T-cell (primary cell): Measurements from ENCODE around the gene B3GALNT2. TPM values are rescaled to one million over a fixed set of nuclear protein-coding genes. Genes with fewer than 3 reads are reported as not detected.

ENCODE experiments used
- ATAC-seq, 4 experiments: fragments of 200-7000 bp in 3 of 4; fragments of 150-1000 bp in 1 of 4; cut with Tn5 transposase; replicated peaks in 1 of 4; 1 replicate in 3 of 4; 2 replicates in 1 of 4; pipeline ENCODE4 v1.10.0; 2021; ENCODE audit warnings: moderate library complexity in 3 of 4, mild to moderate bottlenecking in 2 of 4, moderate number of reproducible peaks in 1 of 4
- CTCF ChIA-PET, 2 donors: fragments of 300-600 bp; sonication (Branson Sonifier 250); formaldehyde crosslinking; loops; one replicate each; lab custom pipeline; 2022; ENCODE audit warnings: antibody characterized with exemption in 2 of 2; lab: Charles Lee
- POLR2A ChIA-PET, 2 donors: fragments of 300-600 bp; sonication (Branson Sonifier 250); formaldehyde crosslinking; loops; one replicate each; lab custom pipeline; 2022; ENCODE audit warnings: antibody characterized with exemption in 2 of 2; lab: Charles Lee
- DNase-seq, 35 experiments: peaks; one replicate each; pipeline versions ENCODE4 v3.0.0 to v3.0.0-alpha.2; 2013 to 2023
- H3K27ac ChIP-seq: one replicate; pipeline ENCODE4 v1.5.1; 2013; ENCODE audit warnings: low read length
- H3K27me3 ChIP-seq, 2 experiments: replicated peaks in 1 of 2; 1 replicate in 1 of 2; 2 replicates in 1 of 2; pipeline versions ENCODE4 v1.6.1 to v1.7.0; 2013; ENCODE audit warnings: low read length in 1 of 2, mixed read lengths in 1 of 2; ENCODE audit not compliant: control insufficient read depth in 2 of 2, insufficient read depth in 2 of 2; ENCODE audit errors: extremely low read depth in 1 of 2
- H3K36me3 ChIP-seq, 2 donors: 1 replicate in 1 of 2; 2 replicates in 1 of 2; pipeline versions ENCODE4 v1.6.1 to v1.7.0; 2013; ENCODE audit warnings: low read length in 1 of 2; ENCODE audit not compliant: control insufficient read depth in 2 of 2, insufficient read depth in 1 of 2; ENCODE audit errors: extremely low read depth in 1 of 2
- H3K4me1 ChIP-seq, 2 experiments: 1 replicate in 1 of 2; 2 replicates in 1 of 2; pipeline versions ENCODE4 v1.6.1 to v1.7.0; 2013; ENCODE audit warnings: low read length in 2 of 2, mixed read lengths in 1 of 2; ENCODE audit not compliant: insufficient read depth in 2 of 2, control insufficient read depth in 1 of 2; ENCODE audit errors: extremely low read depth in 1 of 2
- H3K4me3 ChIP-seq, 2 donors: 1 replicate in 1 of 2; 2 replicates in 1 of 2; pipeline versions ENCODE4 v1.5.1 to v1.7.0; 2013; ENCODE audit warnings: mild to moderate bottlenecking in 2 of 2, low read length in 1 of 2, moderate library complexity in 1 of 2; ENCODE audit not compliant: control insufficient read depth in 1 of 2; ENCODE audit errors: extremely low read depth in 1 of 2
- H3K9me3 ChIP-seq: 2 replicates; pipeline ENCODE4 v1.7.0; 2013
- H3K27ac Mint-ChIP-seq, 2 donors: one replicate each; pipeline ENCODE4 v1.8.0; 2020 to 2021; ENCODE audit warnings: mild to moderate bottlenecking in 2 of 2, mixed read lengths in 2 of 2
- H3K27me3 Mint-ChIP-seq, 2 donors: one replicate each; pipeline ENCODE4 v1.8.0; 2021 to 2022; ENCODE audit warnings: mixed read lengths in 2 of 2
- H3K36me3 Mint-ChIP-seq: one replicate; pipeline ENCODE4 v1.8.0; 2021; ENCODE audit warnings: mixed read lengths
- H3K4me1 Mint-ChIP-seq, 3 donors: one replicate each; pipeline ENCODE4 v1.8.0; 2020 to 2022; ENCODE audit warnings: mixed read lengths in 3 of 3, mild to moderate bottlenecking in 1 of 3
- H3K4me3 Mint-ChIP-seq, 3 donors: one replicate each; pipeline ENCODE4 v1.8.0; 2020 to 2022; ENCODE audit warnings: mild to moderate bottlenecking in 3 of 3, mixed read lengths in 3 of 3, moderate library complexity in 3 of 3
- H3K9me3 Mint-ChIP-seq, 3 donors: one replicate each; pipeline ENCODE4 v1.8.0; 2020 to 2022; ENCODE audit warnings: mixed read lengths in 3 of 3
- WGBS: methylation state at CpG from one replicate; pipeline ENCODE4 v1.1.5; 2013; ENCODE audit warnings: missing lambda C conversion rate; ENCODE audit not compliant: insufficient coverage; 5-methylcytosine and 5-hydroxymethylcytosine counted together
- total RNA-seq, 35 experiments: library from RNA in 6 of 35; stranded (reverse) in 6 of 35; fragments of 120-200 nt in 1 of 35; gene quantifications; one replicate each; pipeline versions ENCODE4 v1.2.1 to v1.2.4 and lab custom pipeline; 2013 to 2026

Gene B3GALNT2
- total RNA-seq, 5 donors from 2014 or later (not counting 1 experiment from before 2014, with no cell fraction given) = 6.2 to 10.9 (median 9.5) TPM

GRCh38 chr1:235408503-235408960 is 95.7 kb downstream of the B3GALNT2 start:
- Mint-ChIP-seq H3K27ac (no peak overlapping the region), H3K4me1 (peaks cover 4 to 12% (median 8%) of the 10 kb centered on the region in 3 donors), H3K36me3 (peaks cover 2% of the 10 kb centered on the region)

DNA sequence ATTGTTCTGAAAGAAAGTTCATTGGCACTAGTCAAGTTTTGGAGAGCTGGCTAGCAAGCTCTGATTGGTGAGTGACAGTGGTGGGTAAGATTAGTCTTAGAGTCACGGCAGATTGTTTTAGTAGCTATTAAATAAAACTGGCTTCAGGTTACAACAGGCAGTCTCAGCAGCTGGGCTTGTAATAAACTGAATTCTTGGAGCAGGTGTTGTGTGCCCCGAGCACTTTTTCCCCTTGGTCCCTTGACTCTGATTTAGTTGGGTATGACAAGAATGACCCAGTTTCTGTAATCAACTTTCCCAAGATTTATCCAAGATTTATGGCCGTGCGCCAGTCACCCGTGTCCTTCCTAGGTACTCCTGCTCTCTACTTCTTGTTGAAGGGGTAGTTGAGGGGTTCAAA is 96.8 kb downstream of the B3GALNT2 start:
- ATAC-seq (no peak), DNase-seq (no peak)
- Mint-ChIP-seq H3K27me3 (no peaks in the 10 kb centered on the region), H3K9me3 (no peaks in the 10 kb centered on the region), H3K4me1 (peaks cover 3 to 11% (median 8%) of the 10 kb centered on the region in 3 donors), H3K27ac (no peak overlapping the region), H3K36me3 (peaks cover 9% of the 10 kb centered on the region), H3K4me3 (no peak overlapping the region)
- no peak overlapping the region for H3K4me3 ChIP-seq
- H3K4me1 ChIP-seq = no peaks in the 10 kb centered on the region
- ChIA-PET POLR2A (no interaction called here), CTCF (no interaction called here)
- no peak overlapping the region for H3K27ac ChIP-seq
- WGBS = 100% methylated on average over 1 of the region's 5 CpGs
- H3K36me3 ChIP-seq = peaks cover 0 to 4% of the 10 kb centered on the region in 2 donors
- H3K9me3 ChIP-seq = no peaks in the 10 kb centered on the region
- H3K27me3 ChIP-seq = no peaks in the 10 kb centered on the region

More at GRCh38 chr1:235408503-235408960, 95.7 kb downstream of the B3GALNT2 start:
- Histone ChIP-seq H3K4me1 (no peaks in the 10 kb centered on the region), H3K27me3 (no peaks in the 10 kb centered on the region), H3K9me3 (no peaks in the 10 kb centered on the region), H3K27ac (no peak overlapping the region), H3K36me3 (no peaks in the 10 kb centered on the region), H3K4me3 (no peak overlapping the region)
- POLR2A ChIA-PET = no interaction called here
- Mint-ChIP-seq H3K9me3 (no peaks in the 10 kb centered on the region), H3K27me3 (no peaks in the 10 kb centered on the region), H3K4me3 (no peak overlapping the region)
- WGBS = 70% methylated on average over 3 of the region's 3 CpGs
- ATAC-seq = no peak
- CTCF ChIA-PET = interaction anchor here in 1 of 2 donors (0.6 kb wide), 1 partner anchor 1097 kb away, joined by 4 read pairs; no protein-coding TSS in a partner anchor
- no peak for DNase-seq

DNA sequence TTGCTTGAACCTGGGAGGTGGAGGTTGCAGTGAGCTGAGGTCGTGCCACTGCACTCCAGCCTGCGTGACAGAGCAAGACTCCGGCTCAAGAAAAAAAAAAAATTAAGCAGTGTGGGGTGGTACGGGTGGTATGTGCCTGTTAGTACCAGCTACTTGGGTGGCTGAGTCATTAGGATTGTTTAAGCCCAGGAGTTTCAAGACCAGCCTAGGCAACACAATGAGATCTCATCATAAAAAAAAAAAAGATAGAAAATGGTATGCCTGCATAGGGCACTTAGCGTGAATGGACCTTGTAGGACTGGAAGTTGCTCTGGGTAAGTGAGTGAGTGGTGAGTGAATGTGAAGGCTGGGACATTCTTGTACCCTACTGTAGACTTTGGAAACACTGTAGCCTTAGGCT is 100.1 kb downstream of the B3GALNT2 start:
- peaks cover 19% of the 10 kb centered on the region for H3K36me3 Mint-ChIP-seq
- Histone ChIP-seq H3K4me3 (no peak overlapping the region), H3K27ac (no peak overlapping the region), H3K4me1 (no peaks in the 10 kb centered on the region), H3K27me3 (no peaks in the 10 kb centered on the region), H3K36me3 (peaks cover 0 to 6% of the 10 kb centered on the region in 2 donors), H3K9me3 (no peaks in the 10 kb centered on the region)
- no peak overlapping the region for H3K4me3 Mint-ChIP-seq
- peaks cover 3 to 7% (median 5%) of the 10 kb centered on the region in 3 donors for H3K4me1 Mint-ChIP-seq
- ChIA-PET CTCF (interaction anchor here (0.6 to 0.7 kb wide), 4 partner anchors 14 to 852 kb away, joined by 3 read pairs; no protein-coding TSS in a partner anchor), POLR2A (no interaction called here)
- DNase-seq = no peak
- H3K27ac Mint-ChIP-seq = no peak overlapping the region
- H3K27me3 Mint-ChIP-seq = no peaks in the 10 kb centered on the region
- no peak for ATAC-seq
- WGBS = 90% methylated on average over 3 of the region's 5 CpGs
- H3K9me3 Mint-ChIP-seq = no peaks in the 10 kb centered on the region

GRCh38 chr1:235403593-235403992 is 100.7 kb downstream of the B3GALNT2 start:
- ChIA-PET CTCF (interaction anchor here in 1 of 2 donors (0.7 kb wide), 1 partner anchor 178 kb away, joined by 3 read pairs; no protein-coding TSS in a partner anchor), POLR2A (no interaction called here)
- H3K27ac Mint-ChIP-seq = no peak overlapping the region
- no peak for ATAC-seq
- no peak overlapping the region for H3K4me3 ChIP-seq
- no peaks in the 10 kb centered on the region for H3K27me3 Mint-ChIP-seq
- WGBS = no CpG with 5 or more reads among the region's 1 CpG
- H3K27me3 ChIP-seq = no peaks in the 10 kb centered on the region
- H3K36me3 Mint-ChIP-seq = peaks cover 19% of the 10 kb centered on the region
- no peak overlapping the region for H3K4me3 Mint-ChIP-seq
- peaks cover 0 to 6% of the 10 kb centered on the region in 2 donors for H3K36me3 ChIP-seq
- H3K4me1 ChIP-seq = no peaks in the 10 kb centered on the region
- H3K4me1 Mint-ChIP-seq = peaks cover 3 to 8% (median 5%) of the 10 kb centered on the region in 3 donors
- DNase-seq = no peak
- no peaks in the 10 kb centered on the region for H3K9me3 ChIP-seq
- no peak overlapping the region for H3K27ac ChIP-seq
- no peaks in the 10 kb centered on the region for H3K9me3 Mint-ChIP-seq

DNA sequence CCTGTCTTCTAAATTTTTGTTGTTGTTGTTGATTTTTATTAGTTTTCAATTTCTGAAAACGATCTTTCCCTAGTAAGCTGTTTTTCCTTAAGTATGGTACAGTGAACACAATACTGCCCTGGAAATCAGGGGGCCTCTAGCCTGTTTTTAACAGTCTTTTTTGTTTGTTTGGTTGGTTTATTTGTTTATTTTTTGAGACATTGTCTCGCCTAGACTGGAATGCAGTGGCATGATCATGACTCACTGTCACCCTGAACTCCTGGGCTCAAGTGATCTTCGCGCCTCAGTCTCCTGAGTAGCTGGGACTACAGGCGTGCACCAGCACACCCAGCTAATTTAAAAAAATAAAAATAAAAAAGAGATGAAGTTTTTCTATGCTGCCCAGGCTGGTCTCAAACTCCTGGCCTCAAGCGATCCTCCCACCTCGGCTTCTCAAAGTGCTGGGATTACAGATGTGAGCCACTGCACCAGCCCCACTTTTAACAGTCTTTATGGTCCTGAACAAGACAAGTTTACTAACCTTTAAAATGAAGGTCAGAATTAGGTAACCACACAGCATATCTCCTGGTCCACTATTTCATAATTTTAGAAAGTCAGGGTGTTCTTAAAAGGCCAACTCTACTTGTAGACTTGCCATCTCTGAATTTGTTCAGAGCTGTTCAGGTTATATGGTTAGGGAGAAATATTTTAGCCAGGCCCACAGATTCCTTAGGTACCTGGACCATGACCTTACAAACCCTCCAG is 101.6 kb downstream of the B3GALNT2 start:
- Mint-ChIP-seq H3K27me3 (no peaks in the 10 kb centered on the region), H3K4me1 (peaks cover 1 to 17% (median 2%) of the 10 kb centered on the region in 3 donors), H3K4me3 (no peak overlapping the region), H3K27ac (no peak overlapping the region), H3K9me3 (no peaks in the 10 kb centered on the region), H3K36me3 (peaks cover 19% of the 10 kb centered on the region)
- DNase-seq (no peak), ATAC-seq (no peak)
- ChIA-PET POLR2A (no interaction called here), CTCF (no interaction called here)
- peaks cover 0 to 6% of the 10 kb centered on the region in 2 donors for H3K36me3 ChIP-seq
- no peaks in the 10 kb centered on the region for H3K27me3 ChIP-seq
- no peak overlapping the region for H3K4me3 ChIP-seq
- H3K4me1 ChIP-seq = no peaks in the 10 kb centered on the region
- WGBS = 100% methylated on average over 2 of the region's 7 CpGs
- H3K27ac ChIP-seq = no peak overlapping the region
- H3K9me3 ChIP-seq = no peaks in the 10 kb centered on the region

DNA sequence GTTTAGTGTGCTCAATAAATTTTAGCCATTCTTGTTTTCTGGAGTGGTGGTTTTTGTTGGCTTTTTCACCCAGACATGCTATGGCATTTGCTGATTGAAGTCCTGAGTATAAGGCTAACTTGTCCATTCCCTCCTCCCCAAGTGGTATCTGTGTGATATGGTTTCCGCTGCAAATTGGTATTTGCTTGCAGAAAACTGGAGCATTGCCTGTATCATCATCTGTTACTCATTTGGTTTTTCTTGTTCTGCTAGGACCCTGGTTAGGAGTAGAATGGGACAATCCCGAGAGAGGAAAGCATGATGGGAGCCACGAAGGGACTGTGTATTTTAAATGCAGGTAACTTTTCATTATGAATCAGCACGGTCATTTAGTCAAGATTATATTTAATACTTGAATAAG is 103.0 kb downstream of the B3GALNT2 start:
- Histone ChIP-seq H3K27ac (no peak overlapping the region), H3K9me3 (no peaks in the 10 kb centered on the region), H3K36me3 (peaks cover 0 to 6% of the 10 kb centered on the region in 2 donors), H3K4me1 (no peaks in the 10 kb centered on the region), H3K27me3 (no peaks in the 10 kb centered on the region), H3K4me3 (no peak overlapping the region)
- ChIA-PET POLR2A (no interaction called here), CTCF (no interaction called here)
- ATAC-seq = no peak
- H3K27me3 Mint-ChIP-seq = no peaks in the 10 kb centered on the region
- no peak overlapping the region for H3K27ac Mint-ChIP-seq
- H3K9me3 Mint-ChIP-seq = no peaks in the 10 kb centered on the region
- H3K36me3 Mint-ChIP-seq = peaks cover 19% of the 10 kb centered on the region
- DNase-seq = no peak
- no peak overlapping the region for H3K4me3 Mint-ChIP-seq
- 85% methylated on average over 2 of the region's 4 CpGs for WGBS
- peaks cover 1 to 20% (median 6%) of the 10 kb centered on the region in 3 donors for H3K4me1 Mint-ChIP-seq
